HG02884 (cell line): ENCODE results near the gene ALDH3A2.

ENCODE experiments used
- ATAC-seq: cut with Tn5 transposase; IDR thresholded peaks from one replicate; pipeline ENCODE4 v1.9.1; 2021; ENCODE audit warnings: mild to moderate bottlenecking, moderate library complexity; ENCODE audit not compliant: unreplicated experiment

ALDH3A2 gene

GRCh38 chr17:19713901-19714361, 65.4 kb downstream of the ALDH3A2 start:
- no peak for ATAC-seq

GRCh38 chr17:19714542-19715411, 66.2 kb downstream of the ALDH3A2 start:
- no peak for ATAC-seq

GRCh38 chr17:19716108-19717030, 67.8 kb downstream of the ALDH3A2 start, which contains the start of gene SLC47A2:
TSS of gene SLC47A2 (minus strand) at chr17:19716584. CDS start at chr17:19716555, 29 bp downstream.
- ATAC-seq: no peak

GRCh38 chr17:19717031-19717360, 68.4 kb downstream of the ALDH3A2 start:
- ATAC-seq: no peak

GRCh38 chr17:19717411-19717908, 68.9 kb downstream of the ALDH3A2 start:
- no peak for ATAC-seq

- no peak for ATAC-seq
Measured at GRCh38 chr17:19718041-19718612, 69.6 kb downstream of the ALDH3A2 start.

- no peak for ATAC-seq
Measured at GRCh38 chr17:19718613-19719354, 70.2 kb downstream of the ALDH3A2 start.

- no peak for ATAC-seq
Measured at GRCh38 chr17:19719355-19720209, 71.0 kb downstream of the ALDH3A2 start.

- no peak for ATAC-seq
Measured at GRCh38 chr17:19720210-19720475, 71.6 kb downstream of the ALDH3A2 start.

GRCh38 chr17:19720631-19721426, 72.3 kb downstream of the ALDH3A2 start:
- ATAC-seq: no peak

- no peak for ATAC-seq
Measured at GRCh38 chr17:19723964-19724363, 75.4 kb downstream of the ALDH3A2 start.

GRCh38 chr17:19724501-19725420, 76.2 kb downstream of the ALDH3A2 start:
- no peak for ATAC-seq

- ATAC-seq: no peak
Measured at GRCh38 chr17:19725486-19725885, 76.9 kb downstream of the ALDH3A2 start.

- no peak for ATAC-seq
Measured at GRCh38 chr17:19726631-19727376, 78.3 kb downstream of the ALDH3A2 start.
